ENCODE measurements around the gene TMEM205. TPM values are rescaled to one million over a fixed set of nuclear protein-coding genes. Genes with fewer than 3 reads are reported as not detected.

The TMEM205 gene
- total and polyA plus RNA-seq, 2 of the 13 experiments (the other 11 are each of a cell fraction or from before 2014, with no cell fraction given) = 45.5 to 98.7 TPM

GRCh38 chr19:11375143-11375948, 29.3 kb upstream of the TMEM205 start (continued):
- no peak for TF ChIP-seq PRDM10 (CRISPR knock-in tag; IDR thresholded peaks at IDR 0.05; ENCODE audit: low read depth)
- no peak for TF ChIP-seq ZNF460 (CRISPR knock-in tag; IDR thresholded peaks at IDR 0.05; ENCODE audit: borderline replicate concordance)
- no peak for TF ChIP-seq TEAD2 (CRISPR knock-in tag; IDR thresholded peaks at IDR 0.05)
- no peak for TF ChIP-seq TFAP4 (IDR thresholded peaks at IDR 0.05; ENCODE audit: borderline replicate concordance, low read depth)
- TF ChIP-seq KLF6 (CRISPR knock-in tag; IDR thresholded peaks at IDR 0.05) = no peak
- no peak for TF ChIP-seq PAXIP1 (CRISPR knock-in tag; conservative IDR thresholded peaks at IDR 0.05)
- no peak for TF ChIP-seq ZNF567 (CRISPR knock-in tag; IDR thresholded peaks at IDR 0.05; ENCODE audit: borderline replicate concordance)
- 0 out of 2 replicates have a peak, but pooled peaks have one; percentile 49 for TF ChIP-seq ZNF329 (CRISPR knock-in tag; IDR thresholded peaks at IDR 0.05; ENCODE audit: low read depth)
- no peak for TF ChIP-seq SATB2 (CRISPR knock-in tag; IDR thresholded peaks at IDR 0.05)
- TF ChIP-seq ETV5 (CRISPR knock-in tag; IDR thresholded peaks at IDR 0.05; ENCODE audit: borderline replicate concordance) = no peak
- no peak for TF ChIP-seq AGO1 (IDR thresholded peaks at IDR 0.05; ENCODE audit: low read depth, low read length, poor library complexity, severe bottlenecking)
- no peak for TF ChIP-seq ZNF510 (CRISPR knock-in tag; IDR thresholded peaks at IDR 0.05; ENCODE audit: low read depth)
- peak; percentile 53; the same call in 1 of the 2 replicates for TF ChIP-seq ZNF230 (CRISPR knock-in tag; IDR thresholded peaks at IDR 0.05)
- TF ChIP-seq ZMAT3 (CRISPR knock-in tag; conservative IDR thresholded peaks at IDR 0.05) = no peak
- TF ChIP-seq, protein P1, sequence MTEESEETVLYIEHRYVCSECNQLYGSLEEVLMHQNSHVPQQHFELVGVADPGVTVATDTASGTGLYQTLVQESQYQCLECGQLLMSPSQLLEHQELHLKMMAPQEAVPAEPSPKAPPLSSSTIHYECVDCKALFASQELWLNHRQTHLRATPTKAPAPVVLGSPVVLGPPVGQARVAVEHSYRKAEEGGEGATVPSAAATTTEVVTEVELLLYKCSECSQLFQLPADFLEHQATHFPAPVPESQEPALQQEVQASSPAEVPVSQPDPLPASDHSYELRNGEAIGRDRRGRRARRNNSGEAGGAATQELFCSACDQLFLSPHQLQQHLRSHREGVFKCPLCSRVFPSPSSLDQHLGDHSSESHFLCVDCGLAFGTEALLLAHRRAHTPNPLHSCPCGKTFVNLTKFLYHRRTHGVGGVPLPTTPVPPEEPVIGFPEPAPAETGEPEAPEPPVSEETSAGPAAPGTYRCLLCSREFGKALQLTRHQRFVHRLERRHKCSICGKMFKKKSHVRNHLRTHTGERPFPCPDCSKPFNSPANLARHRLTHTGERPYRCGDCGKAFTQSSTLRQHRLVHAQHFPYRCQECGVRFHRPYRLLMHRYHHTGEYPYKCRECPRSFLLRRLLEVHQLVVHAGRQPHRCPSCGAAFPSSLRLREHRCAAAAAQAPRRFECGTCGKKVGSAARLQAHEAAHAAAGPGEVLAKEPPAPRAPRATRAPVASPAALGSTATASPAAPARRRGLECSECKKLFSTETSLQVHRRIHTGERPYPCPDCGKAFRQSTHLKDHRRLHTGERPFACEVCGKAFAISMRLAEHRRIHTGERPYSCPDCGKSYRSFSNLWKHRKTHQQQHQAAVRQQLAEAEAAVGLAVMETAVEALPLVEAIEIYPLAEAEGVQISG (CRISPR knock-in tag; IDR thresholded peaks at IDR 0.05) = peak; percentile 37
- peak; percentile 25; the same call in 1 of the 2 replicates for TF ChIP-seq ZNF782 (CRISPR knock-in tag; IDR thresholded peaks at IDR 0.05; ENCODE audit: borderline replicate concordance)
- no peak for TF ChIP-seq ZNF30 (CRISPR knock-in tag; IDR thresholded peaks at IDR 0.05)
- peak; percentile 62; the same call in 1 of the 2 replicates for TF ChIP-seq ZNF816 (CRISPR knock-in tag; IDR thresholded peaks at IDR 0.05; ENCODE audit: borderline replicate concordance)
